Aorta (tissue), 5 donors: ENCODE measurements around the gene FLT3. TPM values are rescaled to one million over a fixed set of nuclear protein-coding genes. Genes with fewer than 3 reads are reported as not detected.
"Not testable (repeated sequence)": the region's sequence is repeated elsewhere in the genome, so short reads cannot be mapped to it uniquely, and the experiment has no call there.

Experiments
- ATAC-seq: fragments of 200-7000 bp; cut with Tn5 transposase; one replicate; pipeline ENCODE4 v1.9.1; 2022; ENCODE audit warnings: moderate library complexity; ENCODE audit not compliant: low FRiP score
- DNase-seq, 2 donors: peaks; one replicate each; pipeline ENCODE4 v3.0.0-alpha.2; 2020
- H3K27ac ChIP-seq, 2 donors: one replicate each; pipeline ENCODE4 v1.5.1; 2013; ENCODE audit warnings: low read length in 2 of 2, mild to moderate bottlenecking in 2 of 2, moderate library complexity in 2 of 2, control low read depth in 1 of 2, inconsistent platforms in 1 of 2, low read depth in 1 of 2
- H3K27me3 ChIP-seq, 2 donors: one replicate each; pipeline ENCODE4 v1.6.1; 2013; ENCODE audit warnings: control low read depth in 1 of 2, low read length in 1 of 2, mild to moderate bottlenecking in 1 of 2, moderate library complexity in 1 of 2; ENCODE audit not compliant: insufficient read depth in 2 of 2, control insufficient read depth in 1 of 2
- H3K36me3 ChIP-seq, 2 donors: one replicate each; pipeline ENCODE4 v1.6.1; 2013; ENCODE audit warnings: control low read depth in 1 of 2, low read length in 1 of 2, mild to moderate bottlenecking in 1 of 2; ENCODE audit not compliant: insufficient read depth in 2 of 2, control insufficient read depth in 1 of 2
- H3K4me1 ChIP-seq, 2 donors: one replicate each; pipeline ENCODE4 v1.6.1; 2013; ENCODE audit warnings: low read length in 2 of 2, control low read depth in 1 of 2, mild to moderate bottlenecking in 1 of 2, moderate library complexity in 1 of 2; ENCODE audit not compliant: insufficient read depth in 2 of 2, control insufficient read depth in 1 of 2
- H3K4me3 ChIP-seq, 2 donors: one replicate each; pipeline ENCODE4 v1.5.1; 2013; ENCODE audit warnings: low read length in 2 of 2, control low read depth in 1 of 2, mild to moderate bottlenecking in 1 of 2
- H3K9me3 ChIP-seq: one replicate; pipeline ENCODE4 v1.6.1; 2013; ENCODE audit warnings: mild to moderate bottlenecking, low read length; ENCODE audit not compliant: control insufficient read depth
- WGBS, 2 donors: extraction: QIAGEN DNeasy Blood & Tissue Kit; methylation state at CpG; one replicate each; pipeline ENCODE4 v1.1.7; 2013; 5-methylcytosine and 5-hydroxymethylcytosine counted together
- intact Hi-C, 2 donors: fragments of 100-400 bp; cut with DNase I; formaldehyde crosslinking; loops; one replicate each; pipeline versions ENCODE4 v1.14.2 to v1.15.0; 2022
- polyA plus RNA-seq, 2 donors: library from polyadenylated mRNA; stranded (reverse); fragments of 200-250 nt; gene quantifications; one replicate each; pipeline ENCODE4 v1.2.3, GENCODE V29; 2013
- total RNA-seq, 2 donors: library from RNA; stranded (reverse); fragmentation: NEBNext Ultra II Directional; extraction: Animal tissue kit (Norgen Biotek cat#: 25700); gene quantifications; one replicate each; pipeline ENCODE4 v1.2.1, GENCODE V29; 2021
- donor health status: healthy with polysubstance abuse.
- donor health status: Bipolar disorder and iron deficiency.
- donor health status: DM: no; HTN: no; CAD: no.
- donor health status: DM: no; HTN: no; CAD: no.
- donor health status: DM: yes; HTN: yes; CAD: no.

FLT3 gene
- total and polyA plus RNA-seq, 4 donors = 0.13 to 0.52 (median 0.40) TPM

GRCh38 chr13:27965740-27966640 is 134.4 kb downstream of the FLT3 start:
- 28 to 30% methylated on average over 45 of the region's 45 CpGs for WGBS, 2 donors
- ATAC-seq = no peak
- no peaks in the 10 kb centered on the region for H3K27me3 ChIP-seq
- intact Hi-C loops = no loop called here
- DNase-seq = no peak
- H3K4me3 ChIP-seq = no peak overlapping the region
- H3K9me3 ChIP-seq = no peaks in the 10 kb centered on the region
- no peaks in the 10 kb centered on the region for H3K36me3 ChIP-seq
- H3K4me1 ChIP-seq = no peaks in the 10 kb centered on the region
- H3K27ac ChIP-seq = no peak overlapping the region

- Histone ChIP-seq H3K4me3 (no peak overlapping the region), H3K9me3 (no peaks in the 10 kb centered on the region), H3K4me1 (no peaks in the 10 kb centered on the region), H3K27ac (no peak overlapping the region), H3K27me3 (no peaks in the 10 kb centered on the region), H3K36me3 (no peaks in the 10 kb centered on the region)
- DNase-seq (no peak), ATAC-seq (no peak)
- intact Hi-C loops = no loop called here
- WGBS, 2 donors = 81 to 83% methylated on average over 7 of the region's 7 CpGs
Measured at GRCh38 chr13:27965343-27965739, 135.0 kb downstream of the FLT3 start.

GRCh38 chr13:27964741-27965323 is 135.5 kb downstream of the FLT3 start:
- WGBS, 2 donors = 35 to 36% methylated on average over 15 of the region's 15 CpGs
- no peaks in the 10 kb centered on the region for H3K9me3 ChIP-seq
- H3K4me1 ChIP-seq = no peaks in the 10 kb centered on the region
- H3K36me3 ChIP-seq = no peaks in the 10 kb centered on the region
- no peaks in the 10 kb centered on the region for H3K27me3 ChIP-seq
- ATAC-seq (no peak), DNase-seq (no peak)
- H3K4me3 ChIP-seq = no peak overlapping the region
- H3K27ac ChIP-seq = no peak overlapping the region
- intact Hi-C loops = no loop called here

GRCh38 chr13:27964206-27964605 is 136.2 kb downstream of the FLT3 start:
- H3K36me3 ChIP-seq, H3K27ac ChIP-seq, intact Hi-C loops, H3K27me3 ChIP-seq, DNase-seq, ATAC-seq, H3K4me1 ChIP-seq, H3K4me3 ChIP-seq, H3K9me3 ChIP-seq: not testable (repeated sequence)
- WGBS, 2 donors = 66 to 72% methylated on average over 13 of the region's 13 CpGs

GRCh38 chr13:27963491-27963890 is 136.9 kb downstream of the FLT3 start:
- H3K4me1 ChIP-seq = no peaks in the 10 kb centered on the region
- no peaks in the 10 kb centered on the region for H3K27me3 ChIP-seq
- no peaks in the 10 kb centered on the region for H3K9me3 ChIP-seq
- ATAC-seq (no peak), DNase-seq (no peak)
- WGBS, 2 donors = 85 to 86% methylated on average over 3 of the region's 3 CpGs
- H3K27ac ChIP-seq = no peak overlapping the region
- intact Hi-C loops = no loop called here
- no peak overlapping the region for H3K4me3 ChIP-seq
- H3K36me3 ChIP-seq = no peaks in the 10 kb centered on the region

GRCh38 chr13:27962982-27963381 is 137.4 kb downstream of the FLT3 start:
- 87% methylated on average over 9 of the region's 9 CpGs for WGBS, 2 donors
- ATAC-seq = no peak
- Histone ChIP-seq H3K4me1 (no peaks in the 10 kb centered on the region), H3K27me3 (no peaks in the 10 kb centered on the region), H3K9me3 (no peaks in the 10 kb centered on the region), H3K36me3 (no peaks in the 10 kb centered on the region), H3K4me3 (no peak overlapping the region), H3K27ac (no peak overlapping the region)
- DNase-seq = no peak
- intact Hi-C loops = no loop called here

GRCh38 chr13:27962128-27962841 is 138.1 kb downstream of the FLT3 start:
- ATAC-seq (no peak), DNase-seq (no peak)
- H3K4me3 ChIP-seq = no peak overlapping the region
- H3K27ac ChIP-seq = no peak overlapping the region
- no peaks in the 10 kb centered on the region for H3K9me3 ChIP-seq
- no peaks in the 10 kb centered on the region for H3K4me1 ChIP-seq
- H3K27me3 ChIP-seq = no peaks in the 10 kb centered on the region
- no peaks in the 10 kb centered on the region for H3K36me3 ChIP-seq
- intact Hi-C loops = no loop called here
- WGBS, 2 donors = 87 to 88% methylated on average over 5 to 6 of the region's 6 CpGs

GRCh38 chr13:27961227-27962085 is 138.9 kb downstream of the FLT3 start:
- intact Hi-C loops = no loop called here
- H3K36me3 ChIP-seq = no peaks in the 10 kb centered on the region
- no peak for ATAC-seq
- H3K4me3 ChIP-seq = no peak overlapping the region
- no peaks in the 10 kb centered on the region for H3K4me1 ChIP-seq
- WGBS, 2 donors = 29% methylated on average over 25 of the region's 25 CpGs
- H3K9me3 ChIP-seq = no peaks in the 10 kb centered on the region
- no peak overlapping the region for H3K27ac ChIP-seq
- H3K27me3 ChIP-seq = no peaks in the 10 kb centered on the region
- no peak for DNase-seq
